GM21737 (cell line): Measurements from ENCODE around the gene FCSK.

Experiments used
- ATAC-seq: cut with Tn5 transposase; IDR thresholded peaks from one replicate; pipeline ENCODE4 v1.9.1; 2021; ENCODE audit warnings: mild to moderate bottlenecking, moderate library complexity; ENCODE audit not compliant: unreplicated experiment

FCSK gene

DNA sequence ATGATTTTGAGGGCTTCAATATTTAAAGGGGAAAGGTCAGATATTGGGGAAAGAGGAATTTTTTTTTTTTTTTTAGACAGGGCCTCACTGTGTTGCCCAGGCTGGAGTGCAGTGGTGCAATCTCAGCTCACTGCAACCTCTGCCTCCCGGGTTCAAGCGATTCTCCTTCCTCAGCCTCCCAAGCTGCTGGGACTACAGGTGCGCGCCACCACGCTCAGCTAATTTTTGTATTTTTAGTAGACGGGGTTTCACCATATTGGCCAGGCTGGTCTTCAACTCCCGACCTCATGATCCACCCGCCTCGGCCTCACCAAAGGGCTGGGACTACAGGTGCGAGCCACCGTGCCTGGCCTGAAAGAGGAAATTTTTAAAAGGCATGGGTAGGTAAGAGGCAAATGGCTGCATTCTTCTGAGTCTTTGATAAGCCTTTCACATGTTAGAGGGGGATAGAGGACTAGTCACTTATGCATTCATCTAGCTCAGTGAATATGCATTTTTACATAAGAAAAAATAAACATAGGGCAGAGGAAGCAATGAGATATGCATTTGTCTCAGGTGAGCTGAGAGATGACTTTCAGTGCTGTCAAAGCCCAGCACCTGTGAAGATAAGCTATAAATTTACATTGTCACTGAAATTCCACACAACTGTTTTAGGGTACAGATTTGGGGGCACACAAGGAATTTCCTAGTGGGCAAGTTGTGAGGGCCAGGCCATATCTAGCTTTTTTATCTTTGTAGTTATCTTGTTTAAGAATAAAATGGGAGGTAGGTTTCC is 1.1 kb upstream of the FCSK start:
- no peak for ATAC-seq

DNA sequence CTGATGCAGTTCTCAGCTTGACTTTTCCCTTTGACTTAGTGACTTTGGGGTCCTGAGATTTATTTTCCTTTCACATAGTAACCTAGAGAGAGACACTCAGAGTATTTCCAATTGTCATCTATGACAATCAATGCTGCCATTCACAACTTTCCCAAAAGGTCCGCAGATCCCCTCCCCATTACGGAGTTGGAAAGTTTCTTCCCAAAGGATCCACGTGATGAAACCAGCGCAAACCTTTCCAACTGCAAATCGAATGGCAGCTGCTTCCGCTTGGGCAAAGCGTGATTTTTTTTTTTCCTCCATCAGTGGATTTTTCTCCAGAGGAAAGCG is 538 bp upstream of the FCSK start:
- ATAC-seq, result no peak

DNA sequence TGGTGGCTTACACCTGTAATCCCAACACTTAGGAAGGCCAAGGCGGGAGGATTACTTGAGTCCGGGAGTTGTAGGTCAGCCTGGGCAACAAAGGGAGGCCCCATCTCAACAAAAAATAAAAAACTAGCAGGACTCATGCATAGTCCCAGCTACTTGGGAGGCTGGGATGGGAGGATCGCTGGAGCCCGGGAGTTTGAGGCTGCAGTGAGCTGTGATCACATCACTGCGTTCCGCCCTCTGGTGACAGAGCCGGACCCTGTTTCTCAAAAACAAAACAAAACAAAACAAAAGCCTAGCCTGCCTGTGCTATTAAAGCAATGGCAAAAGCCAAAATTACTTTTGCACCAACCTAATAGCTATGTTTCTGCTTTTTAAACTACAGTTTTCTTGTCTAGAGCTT is 1.5 kb downstream of the FCSK start:
- ATAC-seq, result no peak

DNA sequence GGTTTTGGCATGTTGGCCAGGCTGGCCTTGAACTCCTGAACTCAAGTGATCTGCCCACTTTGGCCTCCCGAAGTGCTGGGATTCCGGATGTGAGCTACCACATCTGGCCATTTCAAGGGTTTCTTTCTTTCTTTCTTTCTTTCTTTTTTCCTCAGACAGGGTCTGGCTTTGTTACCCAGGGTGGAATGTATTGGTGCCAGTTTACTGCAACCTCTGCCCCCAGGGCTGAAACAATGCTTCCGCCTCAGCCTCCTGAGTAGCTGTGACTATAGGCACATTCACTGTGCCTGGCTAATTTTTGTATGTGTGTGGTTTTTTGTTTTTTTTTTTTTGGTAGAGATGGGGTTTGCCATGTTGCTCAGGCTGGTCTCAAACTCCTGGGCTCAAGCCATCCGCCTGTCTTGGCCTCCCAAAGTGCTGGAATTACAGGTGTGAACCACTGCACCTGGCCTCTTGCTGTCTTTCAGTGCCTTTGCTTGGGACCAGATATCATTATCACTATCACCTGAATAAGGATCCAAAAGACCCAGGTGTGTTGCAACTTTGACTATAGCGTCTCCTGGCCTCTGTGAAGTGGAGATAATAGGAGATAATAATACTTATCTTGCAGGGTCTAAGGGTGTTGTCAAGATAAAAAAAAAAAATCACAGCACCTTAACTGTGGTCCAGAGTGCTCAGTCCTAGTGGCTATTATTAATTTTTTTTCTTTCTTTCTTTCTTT is 3.2 kb downstream of the FCSK start:
- ATAC-seq, result no peak

DNA sequence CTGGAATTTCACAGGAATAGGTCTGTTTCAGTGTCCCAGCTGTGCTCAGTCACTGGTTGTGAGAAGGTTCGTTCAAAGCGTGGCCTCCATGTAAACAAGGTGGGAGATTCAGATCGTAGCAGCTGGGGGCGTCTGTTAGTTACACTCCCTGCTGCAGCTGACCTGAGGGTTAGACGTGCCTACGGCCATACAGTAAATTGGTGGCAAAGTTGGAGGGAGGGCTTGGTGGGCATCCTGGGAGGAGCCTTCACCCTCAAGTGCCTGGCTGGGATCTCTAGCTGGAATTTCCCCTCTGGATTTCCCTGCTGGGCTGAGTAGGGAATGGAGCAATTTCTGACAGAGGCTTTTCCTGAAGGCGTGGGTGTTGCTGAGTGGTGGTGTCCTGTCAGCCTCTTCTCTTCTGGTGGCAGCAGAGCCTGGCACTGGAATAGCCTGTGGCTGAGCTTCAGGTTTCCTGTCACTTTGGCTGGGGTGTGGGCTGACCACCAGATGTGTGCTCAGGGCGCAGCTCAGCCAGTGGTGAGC is 6.4 kb downstream of the FCSK start:
- no peak for ATAC-seq

DNA sequence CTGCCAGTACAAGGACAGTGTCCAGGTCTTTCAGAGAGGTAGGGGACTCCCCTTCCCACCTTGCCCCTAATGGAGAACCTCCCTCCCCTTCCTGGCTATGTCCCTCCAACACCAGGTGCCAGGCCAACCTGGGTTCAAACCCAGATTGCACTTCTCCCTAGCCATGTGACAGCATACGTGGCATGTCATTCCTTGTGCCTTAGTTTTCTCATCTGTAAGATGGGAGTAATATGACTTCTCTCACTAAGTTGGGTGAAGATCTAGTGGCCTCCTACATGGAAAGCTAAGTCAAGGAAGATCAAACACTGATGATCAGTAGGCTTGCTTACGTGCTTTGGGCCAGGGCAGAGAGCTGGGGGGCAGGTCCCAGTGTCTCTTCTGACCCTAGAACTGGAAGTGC is 8.8 kb downstream of the FCSK start:
- ATAC-seq, result no peak

DNA sequence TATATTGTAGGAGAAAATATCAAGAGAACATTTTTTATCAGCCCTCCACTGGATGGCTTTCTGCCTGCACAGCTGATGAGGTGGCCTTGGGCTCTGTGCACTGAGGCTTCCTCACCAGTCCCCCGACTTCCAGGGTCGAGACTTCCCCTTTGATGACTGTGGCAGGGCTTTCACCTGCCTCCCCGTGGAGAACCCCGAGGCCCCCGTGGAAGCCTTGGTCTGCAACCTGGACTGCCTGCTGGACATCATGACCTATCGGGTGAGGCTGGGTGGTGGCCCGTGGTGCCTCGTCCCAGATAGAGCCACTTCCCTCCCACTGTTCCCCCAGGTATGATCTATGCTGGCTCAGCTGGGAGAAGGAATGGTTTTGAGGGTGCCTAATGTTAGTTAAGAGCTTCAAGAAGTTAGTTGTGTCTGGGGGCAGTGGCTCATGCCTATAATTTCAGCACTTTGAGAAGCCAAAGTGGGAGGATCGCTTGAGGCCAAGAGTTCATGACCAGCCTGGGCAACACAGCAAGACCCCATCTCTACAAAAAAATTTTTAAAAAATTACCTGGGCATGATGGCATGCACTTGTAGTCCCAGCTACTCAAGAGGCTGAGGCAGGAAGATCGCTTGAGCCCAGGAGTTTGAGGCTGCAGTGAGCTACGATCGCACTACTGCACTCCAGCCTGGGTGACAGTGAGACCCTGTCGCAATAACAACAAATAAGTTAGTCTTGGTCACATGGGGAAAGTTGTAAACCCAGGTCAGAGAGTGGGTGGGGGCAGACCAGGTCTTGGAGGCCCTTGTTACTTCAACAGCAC is 11.8 kb downstream of the FCSK start:
- no peak for ATAC-seq

DNA sequence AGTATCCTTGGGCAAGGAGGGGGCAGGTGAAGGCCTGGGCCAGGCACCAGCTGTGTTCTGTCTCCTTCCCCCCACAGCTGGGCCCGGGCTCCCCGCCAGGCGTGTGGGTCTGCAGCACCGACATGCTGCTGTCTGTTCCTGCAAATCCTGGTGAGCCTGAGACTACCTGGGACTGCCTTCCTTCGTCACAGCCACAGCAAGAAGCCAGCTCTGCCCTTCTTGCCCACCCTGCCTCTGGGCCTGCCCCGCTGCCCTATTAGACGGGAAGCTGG is 12.3 kb downstream of the FCSK start:
- no peak for ATAC-seq

DNA sequence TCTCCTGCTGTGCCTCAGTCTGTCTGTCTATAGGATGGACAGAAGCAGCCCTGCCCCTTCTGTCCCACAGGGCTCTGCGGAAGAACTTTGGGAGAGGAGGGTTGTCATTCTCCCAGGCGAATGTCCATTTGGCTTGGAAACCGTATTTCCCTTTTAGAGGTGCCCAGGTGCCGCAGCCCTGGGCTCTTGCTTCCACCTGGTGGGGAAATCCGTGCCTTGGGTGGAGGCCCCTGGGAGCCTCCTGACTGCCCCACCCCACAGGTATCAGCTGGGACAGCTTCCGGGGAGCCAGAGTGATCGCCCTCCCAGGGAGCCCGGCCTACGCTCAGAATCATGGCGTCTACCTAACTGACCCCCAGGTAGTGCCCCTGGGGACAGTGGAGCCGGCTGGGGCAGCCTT is 12.7 kb downstream of the FCSK start:
- no peak for ATAC-seq

DNA sequence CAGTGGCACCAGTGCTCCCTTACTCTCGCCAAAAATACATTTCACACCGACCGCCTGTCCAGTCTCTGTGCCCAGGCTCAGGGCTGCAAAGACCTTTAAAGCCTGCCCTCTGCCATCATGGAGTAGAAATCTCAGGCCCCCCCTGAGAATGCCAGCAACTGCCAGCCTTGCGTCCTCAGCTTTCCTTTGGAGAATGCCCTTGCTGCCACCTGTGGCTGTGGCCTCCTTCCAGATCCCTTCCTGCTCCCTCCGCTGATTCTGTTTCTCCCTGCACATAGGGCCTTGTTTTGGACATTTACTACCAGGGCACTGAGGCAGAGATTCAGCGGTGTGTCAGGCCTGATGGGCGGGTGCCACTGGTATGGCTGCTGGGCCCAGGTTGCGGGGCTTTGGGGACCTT is 13.2 kb downstream of the FCSK start:
- ATAC-seq, result no peak

DNA sequence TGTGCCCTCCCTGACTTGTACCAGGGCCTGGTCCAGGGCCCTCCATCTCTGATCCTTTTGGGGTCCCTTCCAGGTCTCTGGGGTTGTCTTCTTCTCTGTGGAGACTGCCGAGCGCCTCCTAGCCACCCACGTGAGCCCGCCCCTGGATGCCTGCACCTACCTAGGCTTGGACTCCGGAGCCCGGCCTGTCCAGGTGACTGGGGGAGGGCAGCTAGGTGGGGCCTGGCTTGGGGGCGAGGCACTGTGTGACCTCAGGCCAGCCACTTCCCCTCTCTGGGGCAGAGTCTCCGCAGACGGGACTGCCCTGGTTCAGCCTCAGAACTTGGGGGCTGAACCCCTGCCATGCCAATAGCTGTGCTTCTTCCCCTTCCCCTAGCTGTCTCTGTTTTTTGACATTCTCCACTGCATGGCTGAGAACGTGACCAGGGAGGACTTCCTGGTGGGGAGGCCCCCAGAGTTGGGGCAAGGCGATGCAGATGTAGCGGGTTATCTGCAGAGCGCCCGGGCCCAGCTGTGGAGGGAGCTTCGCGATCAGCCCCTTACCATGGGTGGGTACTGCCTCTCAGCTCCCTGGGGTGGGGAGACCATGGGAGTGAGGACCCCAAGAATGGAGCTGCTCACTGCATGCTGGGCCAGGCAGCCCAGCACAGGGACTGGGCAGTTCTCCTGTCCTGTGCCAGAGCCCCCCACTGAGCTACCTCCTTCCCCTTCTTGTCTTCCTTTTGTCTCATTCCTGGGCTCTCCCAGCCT is 14.6 kb downstream of the FCSK start:
- no peak for ATAC-seq

DNA sequence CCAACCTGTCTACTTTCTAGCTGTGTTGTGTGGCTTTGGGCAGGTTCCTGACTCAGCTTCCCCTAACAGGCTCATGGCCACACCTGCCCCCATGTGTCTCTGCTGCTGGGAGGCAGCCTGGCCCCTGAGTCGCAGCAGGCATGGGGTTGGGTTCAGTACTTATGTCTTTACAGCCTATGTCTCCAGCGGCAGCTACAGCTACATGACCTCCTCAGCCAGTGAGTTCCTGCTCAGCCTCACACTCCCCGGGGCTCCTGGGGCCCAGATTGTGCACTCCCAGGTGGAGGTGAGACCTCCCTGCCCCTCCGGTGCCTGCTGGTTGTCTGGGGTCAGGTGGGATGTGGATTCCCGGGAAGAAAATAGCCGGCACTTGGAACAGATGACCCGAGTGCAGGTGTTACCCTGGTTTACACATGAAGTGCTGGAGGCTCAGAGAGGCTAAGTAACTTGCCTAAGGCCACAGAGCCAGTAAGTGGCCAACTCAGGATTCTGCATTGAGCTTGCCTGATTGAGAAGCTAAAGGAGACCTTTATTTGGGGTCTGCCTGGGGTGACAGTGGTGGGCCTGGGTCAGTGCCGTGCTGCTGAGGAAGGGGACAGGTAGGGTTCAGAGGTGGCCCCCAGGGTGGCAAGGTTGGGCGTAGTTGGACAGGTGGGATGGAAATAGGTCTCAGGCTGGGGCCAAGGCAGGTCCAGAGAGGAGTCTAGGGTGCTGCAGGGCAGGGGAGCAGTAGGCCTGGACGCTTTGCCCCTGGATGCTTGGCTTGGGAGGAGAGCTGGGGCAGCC is 15.9 kb downstream of the FCSK start:
- no peak for ATAC-seq

DNA sequence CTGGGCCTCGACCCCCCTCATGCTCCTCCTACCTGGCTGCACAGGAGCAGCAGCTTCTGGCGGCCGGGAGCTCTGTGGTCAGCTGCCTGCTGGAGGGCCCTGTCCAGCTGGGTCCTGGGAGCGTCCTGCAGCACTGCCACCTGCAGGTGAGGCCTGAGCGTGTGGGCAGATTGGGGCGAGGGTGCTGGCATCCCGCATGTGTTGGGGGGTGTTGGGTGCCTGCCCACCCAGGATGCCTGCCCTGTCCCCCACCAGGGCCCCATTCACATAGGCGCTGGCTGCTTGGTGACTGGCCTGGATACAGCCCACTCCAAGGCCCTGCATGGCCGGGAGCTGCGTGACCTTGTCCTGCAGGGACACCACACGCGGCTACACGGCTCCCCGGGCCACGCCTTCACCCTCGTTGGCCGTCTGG is 16.5 kb downstream of the FCSK start:
- ATAC-seq, result no peak

DNA sequence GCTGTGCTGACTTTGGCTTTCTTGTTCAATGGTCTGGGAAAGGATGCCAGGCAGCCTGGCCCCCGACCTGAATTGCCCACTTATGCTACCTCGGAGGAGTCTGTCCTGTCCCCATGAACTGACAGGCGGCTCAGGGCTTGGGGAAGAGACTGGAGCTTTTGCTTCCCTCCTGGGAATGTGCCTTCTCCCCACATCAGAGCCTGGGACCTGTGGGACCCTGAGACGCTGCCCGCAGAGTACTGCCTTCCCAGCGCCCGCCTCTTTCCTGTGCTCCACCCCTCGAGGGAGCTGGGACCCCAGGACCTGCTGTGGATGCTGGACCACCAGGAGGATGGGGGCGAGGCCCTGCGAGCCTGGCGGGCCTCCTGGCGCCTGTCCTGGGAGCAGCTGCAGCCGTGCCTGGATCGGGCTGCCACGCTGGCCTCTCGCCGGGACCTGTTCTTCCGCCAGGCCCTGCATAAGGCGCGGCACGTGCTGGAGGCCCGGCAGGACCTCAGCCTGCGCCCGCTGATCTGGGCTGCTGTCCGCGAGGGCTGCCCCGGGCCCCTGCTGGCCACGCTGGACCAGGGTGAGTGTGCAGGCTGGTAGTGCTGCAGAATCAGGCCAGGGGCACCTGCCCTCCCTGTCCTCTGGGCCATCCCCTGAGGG is 18.5 kb downstream of the FCSK start:
- ATAC-seq, result no peak

DNA sequence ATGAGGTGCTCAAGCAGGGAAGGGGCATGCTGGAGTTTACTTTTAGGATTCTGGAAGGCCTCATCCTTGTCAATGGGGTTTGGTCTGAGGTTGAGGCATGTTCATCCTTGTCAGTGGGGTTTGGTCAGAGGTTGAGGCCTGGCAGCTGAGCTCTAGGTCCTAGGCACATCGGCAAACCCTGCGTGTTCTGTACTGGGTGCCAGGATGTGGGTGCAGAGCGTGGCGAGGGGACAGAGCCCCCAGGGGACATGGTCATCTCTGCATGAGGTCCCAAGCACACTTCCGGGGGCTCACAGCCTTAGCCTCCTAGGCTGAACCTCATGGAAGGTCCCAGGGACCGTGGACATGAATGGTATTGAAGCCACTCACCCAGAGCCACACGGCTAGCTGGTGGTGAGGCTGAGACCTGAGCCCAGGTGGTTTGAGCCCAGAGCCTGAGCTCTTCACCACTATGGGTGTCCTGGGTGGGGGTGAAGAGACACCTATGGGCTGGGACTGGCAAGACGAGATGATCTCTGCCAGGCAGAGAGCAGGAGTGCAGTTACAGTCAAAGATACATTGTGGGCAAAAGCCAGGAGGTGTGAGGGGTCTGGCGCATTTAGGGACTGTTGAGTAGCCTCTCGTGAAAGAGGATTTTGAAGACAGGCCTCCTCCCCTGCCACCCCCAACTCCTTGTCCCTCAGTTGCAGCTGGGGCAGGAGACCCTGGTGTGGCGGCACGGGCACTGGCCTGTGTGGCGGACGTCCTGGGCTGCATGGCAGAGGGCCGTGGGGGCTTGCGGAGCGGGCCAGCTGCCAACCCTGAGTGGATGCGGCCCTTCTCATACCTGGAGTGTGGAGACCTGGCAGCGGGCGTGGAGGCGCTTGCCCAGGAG is 19.3 kb downstream of the FCSK start:
- ATAC-seq, result no peak

DNA sequence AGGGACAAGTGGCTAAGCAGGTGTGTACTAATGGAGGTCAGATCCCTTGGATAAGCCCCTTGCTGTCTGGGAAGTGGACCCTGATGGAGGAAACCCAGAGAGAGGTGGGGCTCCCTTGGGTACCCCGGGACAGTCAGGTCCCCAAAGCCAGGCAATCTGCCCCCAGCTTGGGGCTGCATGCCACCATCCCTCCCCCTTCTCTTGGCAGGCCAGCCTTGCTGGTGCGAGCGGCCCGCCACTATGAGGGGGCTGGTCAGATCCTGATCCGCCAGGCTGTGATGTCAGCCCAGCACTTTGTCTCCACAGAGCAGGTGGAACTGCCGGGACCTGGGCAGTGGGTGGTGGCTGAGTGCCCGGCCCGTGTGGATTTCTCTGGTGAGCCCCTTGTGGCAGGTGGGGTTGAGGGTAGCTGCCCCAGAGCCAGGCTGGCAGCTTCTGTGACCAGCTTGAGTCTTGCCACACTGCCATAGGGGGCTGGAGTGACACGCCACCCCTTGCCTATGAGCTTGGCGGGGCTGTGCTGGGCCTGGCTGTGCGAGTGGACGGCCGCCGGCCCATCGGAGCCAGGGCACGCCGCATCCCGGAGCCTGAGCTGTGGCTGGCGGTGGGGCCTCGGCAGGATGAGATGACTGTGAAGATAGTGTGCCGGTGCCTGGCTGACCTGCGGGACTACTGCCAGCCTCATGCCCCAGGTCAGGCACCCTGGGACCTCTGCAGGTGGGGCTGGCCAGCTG is 20.1 kb downstream of the FCSK start:
- no peak for ATAC-seq

DNA sequence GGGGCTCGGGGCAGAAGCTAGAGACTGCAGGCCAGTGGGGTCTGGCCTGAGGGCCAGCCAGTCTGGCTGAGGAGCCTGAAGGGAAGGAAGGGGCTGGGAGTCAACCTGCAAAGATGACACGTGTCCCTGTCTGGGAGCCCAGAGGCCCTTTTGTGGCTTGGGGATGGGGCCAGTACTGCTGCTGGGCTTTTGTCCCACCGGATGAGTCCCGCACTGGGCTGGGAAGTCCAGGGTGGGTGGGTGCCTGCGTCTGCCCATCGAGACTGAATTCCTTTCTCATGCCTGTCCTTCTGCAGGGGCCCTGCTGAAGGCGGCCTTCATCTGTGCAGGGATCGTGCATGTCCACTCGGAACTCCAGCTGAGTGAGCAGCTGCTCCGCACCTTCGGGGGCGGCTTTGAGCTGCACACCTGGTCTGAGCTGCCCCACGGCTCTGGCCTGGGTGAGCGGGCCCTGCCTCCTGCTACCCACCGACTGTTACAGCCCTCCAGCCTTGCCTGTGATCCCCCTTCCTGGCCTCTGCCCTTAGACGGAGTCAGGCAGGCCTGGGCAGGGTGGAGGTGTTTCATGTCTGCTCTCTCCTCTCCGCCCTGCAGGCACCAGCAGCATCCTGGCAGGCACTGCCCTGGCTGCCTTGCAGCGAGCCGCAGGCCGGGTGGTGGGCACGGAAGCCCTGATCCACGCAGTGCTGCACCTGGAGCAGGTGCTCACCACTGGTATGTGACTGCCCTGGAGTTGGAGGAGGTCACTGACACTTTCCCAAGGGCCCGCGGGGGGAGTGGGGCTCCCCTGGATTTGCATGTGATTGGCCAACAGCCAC is 20.9 kb downstream of the FCSK start:
- no peak for ATAC-seq
